HG03460 (cell line): ENCODE measurements around the gene ADAMTS6.
A peak's percentile ranks its signal among the peaks of the same experiment; 100 is the strongest.
"Not testable (repeated sequence)": the region's sequence is repeated elsewhere in the genome, so short reads cannot be mapped to it uniquely, and the experiment has no call there.

Experiments used
- ATAC-seq: cut with Tn5 transposase; IDR thresholded peaks from one replicate; pipeline ENCODE4 v1.9.1; 2021; ENCODE audit not compliant: unreplicated experiment

Gene ADAMTS6

DNA sequence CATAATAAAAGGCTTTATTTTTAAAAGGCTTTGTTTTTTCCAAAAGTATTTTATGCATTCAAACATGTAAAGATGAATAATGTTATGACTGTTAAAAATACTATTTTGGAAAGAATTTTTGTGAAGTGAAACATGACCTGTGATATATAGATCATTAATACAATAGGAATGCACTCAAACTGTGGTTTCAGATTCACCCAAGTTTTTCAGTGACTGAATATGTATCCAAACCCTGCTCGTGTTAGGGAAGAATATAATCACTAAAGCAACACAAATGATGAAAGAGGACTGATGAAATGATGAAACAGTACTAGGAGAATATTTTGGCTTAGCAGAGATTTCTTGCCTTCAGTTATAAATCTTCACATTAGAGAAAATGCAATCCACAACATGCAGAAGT, 278.0 kb downstream of the ADAMTS6 start:
- ATAC-seq, result no peak

- no peak for ATAC-seq
Measured at GRCh38 chr5:65199993-65200675, 281.6 kb downstream of the ADAMTS6 start.

GRCh38 chr5:65198456-65199120, 283.1 kb downstream of the ADAMTS6 start:
- ATAC-seq, result no peak

DNA sequence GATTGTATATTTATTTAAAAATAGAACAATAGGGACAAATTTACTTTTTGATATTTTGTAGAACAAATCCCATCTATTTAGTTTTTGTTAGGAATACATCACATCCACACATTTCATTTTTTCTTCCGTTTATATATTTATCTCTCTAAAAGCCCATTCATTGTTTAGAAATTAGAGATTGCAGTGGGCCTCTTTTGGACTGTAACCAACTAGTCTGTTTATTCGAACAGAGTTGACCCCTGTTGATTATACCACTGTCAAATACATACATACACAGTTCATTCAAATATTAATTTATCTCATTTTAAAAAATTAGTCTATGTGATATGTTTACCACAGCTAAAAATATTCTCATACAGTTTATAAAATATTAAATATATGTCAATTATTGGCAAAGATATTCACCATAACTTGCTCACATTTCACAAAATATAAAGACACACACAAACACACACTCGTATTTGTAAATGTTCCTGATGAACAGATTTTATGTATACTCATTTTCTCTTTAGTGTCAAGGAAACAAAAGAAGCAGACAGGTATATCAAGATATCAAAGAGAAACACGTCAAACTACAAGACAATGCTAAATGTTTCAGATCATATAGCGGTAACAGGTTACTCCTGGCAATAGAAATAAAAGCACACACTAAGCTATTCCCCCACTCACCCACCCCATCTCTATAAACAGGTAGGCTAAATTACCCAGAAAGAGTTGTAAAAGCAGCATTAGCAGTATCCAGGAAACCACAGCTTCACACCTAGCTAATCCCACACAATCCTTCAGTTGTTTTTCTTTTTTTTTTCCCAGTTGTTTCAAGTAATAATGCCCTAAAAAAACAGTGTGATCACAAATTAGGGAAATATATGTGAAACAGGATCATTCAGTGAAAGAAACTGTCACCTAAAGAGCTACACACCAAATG, 283.9 kb downstream of the ADAMTS6 start:
- no peak for ATAC-seq

- ATAC-seq, result no peak
Measured at GRCh38 chr5:65194871-65195270, 286.8 kb downstream of the ADAMTS6 start.

GRCh38 chr5:65192331-65192730, 289.4 kb downstream of the ADAMTS6 start:
- no peak for ATAC-seq

DNA sequence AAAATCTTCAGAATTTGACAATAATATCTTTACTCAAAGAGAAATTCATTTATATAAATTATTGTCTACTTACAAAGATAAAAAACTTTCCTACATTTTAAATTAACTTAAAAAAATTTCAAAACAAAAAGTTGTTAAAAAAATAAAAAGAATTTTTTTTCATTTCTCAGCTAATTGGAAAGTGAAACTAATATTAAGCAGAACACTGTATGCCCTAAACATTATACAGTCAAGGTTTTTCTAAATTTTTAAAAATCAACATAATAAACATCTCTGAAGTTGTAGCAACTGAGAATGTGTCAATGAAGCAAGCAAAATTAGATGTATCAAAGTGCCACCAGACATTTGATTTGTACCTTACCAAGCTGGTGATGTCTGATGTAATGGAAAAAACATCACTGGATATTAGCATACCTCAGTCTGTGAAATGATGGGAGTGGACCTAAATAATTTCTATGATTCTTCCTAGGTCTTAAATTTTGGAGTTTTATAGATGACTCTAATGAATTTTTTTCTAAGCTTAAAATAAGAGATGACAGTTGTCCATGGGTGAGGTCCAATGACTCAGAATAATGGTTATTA, 290.1 kb downstream of the ADAMTS6 start:
- ATAC-seq, result no peak

DNA sequence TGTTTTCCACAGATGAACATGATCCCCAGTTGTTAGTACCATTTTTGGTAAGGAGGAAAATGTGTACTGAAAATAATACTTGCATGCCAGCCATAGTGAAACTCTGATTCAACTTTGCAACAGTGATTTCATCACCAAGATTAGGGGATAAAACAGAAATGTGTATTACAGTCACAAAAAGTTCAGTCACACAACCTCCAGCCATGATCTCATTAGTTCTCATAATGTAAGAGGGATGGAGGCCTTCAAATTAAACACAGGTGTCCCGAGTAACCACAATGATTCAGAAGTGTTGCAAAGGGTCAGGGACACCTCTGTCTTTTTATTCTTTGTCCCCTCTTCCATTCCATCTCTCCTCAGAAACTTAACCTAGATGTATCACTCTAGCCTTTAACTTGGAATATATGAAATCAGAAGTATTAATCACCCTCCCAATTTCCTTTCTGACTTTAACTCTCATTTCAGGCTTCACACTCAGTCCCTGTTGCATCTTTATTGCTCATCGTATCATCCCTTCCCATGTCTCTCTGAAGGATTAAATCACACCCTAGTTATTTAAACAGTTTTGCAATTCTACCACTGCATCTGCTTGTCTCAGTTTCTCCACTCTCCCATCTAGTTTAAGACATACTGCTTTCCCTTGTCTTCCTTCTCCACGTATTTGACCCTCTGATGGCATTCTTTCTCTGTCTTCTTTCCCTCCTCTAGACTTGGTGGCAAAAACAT, 291.2 kb downstream of the ADAMTS6 start:
- ATAC-seq, result peak; percentile 61

- no peak for ATAC-seq
Measured at GRCh38 chr5:65186646-65187227, 295.0 kb downstream of the ADAMTS6 start.

GRCh38 chr5:65185468-65185867, 296.3 kb downstream of the ADAMTS6 start:
- ATAC-seq, result no peak

- no peak for ATAC-seq
Measured at GRCh38 chr5:65184780-65185179, 296.9 kb downstream of the ADAMTS6 start.

- not testable (repeated sequence) for ATAC-seq
Measured at GRCh38 chr5:65174231-65174630, 307.5 kb downstream of the ADAMTS6 start.

GRCh38 chr5:65173130-65173525, 308.6 kb downstream of the ADAMTS6 start:
- no peak for ATAC-seq

DNA sequence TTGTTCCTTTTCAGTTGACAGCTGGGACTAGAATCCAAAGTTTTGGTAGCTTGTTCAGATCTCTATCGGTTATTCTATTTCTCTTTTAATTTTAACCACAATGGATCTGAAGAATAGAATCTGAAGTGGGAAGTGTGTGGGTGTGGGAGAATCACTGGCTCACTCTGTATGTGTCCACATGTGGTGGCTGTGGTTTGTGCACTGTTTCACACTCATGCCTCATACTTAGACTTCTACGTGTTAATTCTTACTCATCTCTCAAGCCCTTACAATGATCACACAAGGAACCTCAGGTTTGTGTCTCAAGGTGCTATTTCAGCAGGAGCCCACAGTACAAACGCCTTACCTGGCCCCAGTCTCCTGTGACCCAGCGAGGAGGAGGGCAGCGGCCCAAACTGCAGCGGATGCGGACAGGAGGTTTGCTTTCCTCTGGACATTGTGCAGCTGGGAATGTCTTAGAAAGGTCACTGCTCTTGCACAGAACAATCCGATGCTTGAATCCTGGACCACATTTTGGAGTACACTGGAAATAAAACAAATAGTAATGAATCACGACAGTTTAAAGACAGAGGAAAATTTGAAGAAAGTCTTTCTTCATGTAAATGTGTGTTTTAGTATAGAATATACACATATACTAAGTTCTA, 309.1 kb downstream of the ADAMTS6 start:
- peak; percentile 97 for ATAC-seq

DNA sequence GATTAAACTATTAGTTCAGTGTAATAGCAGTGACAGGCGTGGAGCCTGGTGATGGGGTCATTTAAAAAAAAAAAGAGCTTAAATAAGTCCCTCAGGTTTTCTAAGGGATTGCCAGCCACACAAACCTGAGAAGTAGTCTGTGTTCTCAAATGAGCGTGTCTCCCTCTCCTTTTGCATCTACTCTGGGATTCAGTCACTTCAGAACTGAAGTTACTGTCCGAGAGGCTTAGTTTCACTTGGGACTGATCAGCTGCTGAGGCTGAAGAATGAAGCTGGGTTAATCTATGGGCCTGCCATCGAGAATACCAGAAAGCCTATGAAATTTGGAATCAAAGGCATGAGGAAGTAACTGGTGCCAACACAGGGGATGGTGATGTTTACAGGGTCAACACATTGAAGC, 310.1 kb downstream of the ADAMTS6 start:
- no peak for ATAC-seq

- no peak for ATAC-seq
Measured at GRCh38 chr5:65163698-65164097, 318.0 kb downstream of the ADAMTS6 start.

DNA sequence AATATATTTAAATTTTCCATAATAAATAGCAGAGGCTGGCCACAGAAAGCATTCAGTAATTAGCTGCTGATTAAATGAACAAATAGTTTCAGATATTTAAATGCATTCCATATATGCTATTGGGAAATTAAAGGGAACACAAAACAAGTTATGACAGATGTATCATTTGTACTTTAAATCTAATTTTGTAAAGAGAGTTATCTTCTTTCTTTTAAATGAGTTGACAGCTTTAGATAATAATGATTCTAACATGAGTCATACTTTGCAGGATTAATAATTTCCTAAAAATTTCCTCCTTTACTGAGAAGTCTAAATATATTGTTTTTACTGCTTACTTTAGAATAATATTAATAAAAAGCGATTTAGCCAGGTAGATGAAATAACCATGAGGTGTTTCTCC, 320.1 kb downstream of the ADAMTS6 start:
- ATAC-seq, result no peak

DNA sequence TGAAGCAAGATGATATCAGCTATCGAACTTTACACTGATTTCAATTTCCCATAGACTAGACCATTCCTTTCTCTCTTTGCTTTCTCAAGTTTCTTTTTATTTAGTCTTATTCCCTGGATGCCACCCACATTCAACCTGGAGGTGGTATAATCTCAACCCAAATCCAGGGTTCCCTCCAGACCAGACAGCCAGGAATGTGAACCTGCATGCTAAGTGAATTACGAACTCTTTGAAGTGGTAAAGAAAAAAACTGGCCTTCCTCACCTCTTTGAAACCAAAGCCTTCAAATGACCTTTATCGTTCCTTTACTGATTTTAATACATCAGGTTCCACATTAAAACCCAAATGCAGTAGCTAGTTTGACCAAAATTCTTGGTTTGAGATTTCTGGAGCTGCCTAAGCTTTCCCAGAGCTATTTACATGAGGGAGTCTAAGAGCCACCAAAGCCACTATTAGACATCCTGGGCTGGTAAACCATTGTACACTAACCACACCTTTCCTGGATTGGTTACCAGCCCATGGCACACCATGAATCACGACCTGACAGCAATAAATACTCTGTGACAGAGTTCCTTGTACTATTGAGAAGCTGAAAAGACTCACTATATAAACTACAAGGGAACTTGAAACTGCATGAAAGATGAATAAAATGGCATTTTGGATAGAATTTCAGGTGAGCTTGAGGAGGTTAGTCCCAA, 323.7 kb downstream of the ADAMTS6 start:
- no peak for ATAC-seq

DNA sequence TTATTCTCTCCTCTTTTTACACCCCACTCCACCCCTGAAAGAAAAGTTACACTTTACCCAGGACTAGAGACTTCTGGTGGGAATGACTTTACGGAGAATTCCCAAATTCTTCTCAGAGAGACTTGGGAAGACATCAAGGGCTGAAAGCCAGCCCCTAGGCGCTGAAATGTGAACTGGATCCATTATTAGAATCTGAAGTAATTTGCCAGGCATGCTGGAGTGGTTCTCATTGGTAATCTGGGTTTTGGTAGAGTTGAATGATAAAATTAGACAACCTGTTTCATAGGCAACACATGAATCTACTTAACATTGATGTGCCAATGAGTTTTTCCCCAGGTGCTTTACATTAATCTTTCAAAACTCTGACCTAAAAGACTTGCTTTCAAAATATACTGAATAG, 324.8 kb downstream of the ADAMTS6 start:
- ATAC-seq, result no peak
